BLaER1 treated with 17β-estradiol and CSF1 and Interleukin-3, amounts not matched to agents 10 nM and 100 nM (cell line): ENCODE measurements around the gene DDX11.
"Not testable (repeated sequence)": the region's sequence is repeated elsewhere in the genome, so short reads cannot be mapped to it uniquely, and the experiment has no call there.

ENCODE experiments used
- H3K27ac ChIP-seq, 11 experiments: shearing (Covaris generic); formaldehyde crosslinking; 2 replicates each; pipeline ENCODE4 v1.8.1; 2022
- H3K27me3 ChIP-seq, 11 experiments: shearing (Covaris generic); formaldehyde crosslinking; 2 replicates each; pipeline ENCODE4 v1.8.1; 2022
- H3K36me3 ChIP-seq, 11 experiments: shearing (Covaris generic); formaldehyde crosslinking; 2 replicates each; pipeline ENCODE4 v1.8.1; 2022
- H3K4me1 ChIP-seq, 10 experiments: shearing (Covaris generic); formaldehyde crosslinking; 2 replicates each; pipeline ENCODE4 v1.8.1; 2022
- H3K4me2 ChIP-seq, 11 experiments: shearing (Covaris generic); formaldehyde crosslinking; 2 replicates each; pipeline ENCODE4 v1.8.1; 2022
- H3K4me3 ChIP-seq, 10 experiments: shearing (Covaris generic); formaldehyde crosslinking; 2 replicates each; pipeline ENCODE4 v1.8.1; 2022
- H3K9ac ChIP-seq, 11 experiments: shearing (Covaris generic); formaldehyde crosslinking; 2 replicates each; pipeline ENCODE4 v1.8.1; 2022
- H3K9me3 ChIP-seq, 11 experiments: shearing (Covaris generic); formaldehyde crosslinking; replicated peaks in 1 of 11; 2 replicates each; pipeline ENCODE4 v1.8.1; 2022
- H4K20me1 ChIP-seq, 11 experiments: shearing (Covaris generic); formaldehyde crosslinking; 2 replicates each; pipeline ENCODE4 v1.8.1; 2022
- Cebpa-rat ChIP-seq, 11 experiments: shearing (Covaris generic); IDR thresholded peaks; 2 replicates each; pipeline ENCODE4 v1.8.1; 2022

The DDX11 gene

GRCh38 chr12:31084241-31084640 is 10.6 kb downstream of the DDX11 start:
- not testable (repeated sequence) for H3K4me3 ChIP-seq, H3K27me3 ChIP-seq, H3K9me3 ChIP-seq, H3K27ac ChIP-seq, H3K9ac ChIP-seq, H3K4me2 ChIP-seq
- H3K36me3 ChIP-seq, result peaks cover 33 to 85% (median 59%) of the 10 kb centered on the region in 11 experiments
- peaks cover 13 to 20% (median 16%) of the 10 kb centered on the region in 10 experiments for H3K4me1 ChIP-seq
- peaks cover 0 to 16% (median 0%) of the 10 kb centered on the region in 11 experiments; a peak in 9 of 22 replicates for H4K20me1 ChIP-seq

GRCh38 chr12:31086032-31086431 is 12.4 kb downstream of the DDX11 start:
- not testable (repeated sequence) for H3K9ac ChIP-seq, H3K4me2 ChIP-seq, H3K9me3 ChIP-seq, H3K4me3 ChIP-seq, H3K27ac ChIP-seq, H3K4me1 ChIP-seq, H3K27me3 ChIP-seq
- Histone ChIP-seq H3K36me3 (peaks cover 41 to 96% (median 67%) of the 10 kb centered on the region in 11 experiments), H4K20me1 (peaks cover 0 to 17% (median 0%) of the 10 kb centered on the region in 11 experiments; a peak in 8 of 22 replicates)

- peaks cover 50 to 97% (median 77%) of the 10 kb centered on the region in 11 experiments for H3K36me3 ChIP-seq
Observed at GRCh38 chr12:31087486-31087885, 13.8 kb downstream of the DDX11 start.

GRCh38 chr12:31087956-31088355 is 14.3 kb downstream of the DDX11 start:
- not testable (repeated sequence) for H3K27me3 ChIP-seq, H3K4me3 ChIP-seq, H3K9ac ChIP-seq, H3K9me3 ChIP-seq, H3K27ac ChIP-seq, H3K4me2 ChIP-seq, H3K4me1 ChIP-seq
- H4K20me1 ChIP-seq, result peaks cover 0 to 17% (median 0%) of the 10 kb centered on the region in 11 experiments; a peak in 4 of 22 replicates
- H3K36me3 ChIP-seq, result peaks cover 52 to 96% (median 75%) of the 10 kb centered on the region in 11 experiments

More at GRCh38 chr12:31087486-31087885, 13.8 kb downstream of the DDX11 start:
- H3K27ac ChIP-seq, H3K4me1 ChIP-seq, H3K4me2 ChIP-seq, H3K27me3 ChIP-seq, H3K4me3 ChIP-seq, H3K9ac ChIP-seq, H3K9me3 ChIP-seq: not testable (repeated sequence)
- H4K20me1 ChIP-seq, result peaks cover 0 to 17% (median 0%) of the 10 kb centered on the region in 11 experiments; a peak in 4 of 22 replicates

- H3K36me3 ChIP-seq, result peaks cover 46 to 95% (median 68%) of the 10 kb centered on the region in 11 experiments
- no peak overlapping the region for H3K9ac ChIP-seq
- H3K9me3 ChIP-seq, result no peaks in the 10 kb centered on the region
- peaks cover 0 to 17% (median 0%) of the 10 kb centered on the region in 11 experiments; a peak in 3 of 22 replicates for H4K20me1 ChIP-seq
- H3K4me1 ChIP-seq, result no peaks in the 10 kb centered on the region
- H3K27ac ChIP-seq, result no peak overlapping the region
- H3K4me3 ChIP-seq, result no peak overlapping the region
- H3K27me3 ChIP-seq, result no peaks in the 10 kb centered on the region
- TF ChIP-seq Cebpa-rat (IDR thresholded peaks at IDR 0.05), result no peak
- no peak overlapping the region for H3K4me2 ChIP-seq
Observed at GRCh38 chr12:31089072-31089471, 15.4 kb downstream of the DDX11 start.

- H3K36me3 ChIP-seq, result peaks cover 38 to 95% (median 62%) of the 10 kb centered on the region in 11 experiments
- H3K27ac ChIP-seq, H3K27me3 ChIP-seq, H3K4me3 ChIP-seq, H3K9ac ChIP-seq, H3K4me1 ChIP-seq, H3K9me3 ChIP-seq, H3K4me2 ChIP-seq: not testable (repeated sequence)
- peaks cover 0 to 21% (median 0%) of the 10 kb centered on the region in 11 experiments; a peak in 3 of 22 replicates for H4K20me1 ChIP-seq
Observed at GRCh38 chr12:31091629-31092028, 18.0 kb downstream of the DDX11 start.

- not testable (repeated sequence) for H3K4me3 ChIP-seq, H3K4me1 ChIP-seq, H3K27ac ChIP-seq, H3K9ac ChIP-seq, H3K27me3 ChIP-seq, H3K9me3 ChIP-seq, H3K4me2 ChIP-seq
- H3K36me3 ChIP-seq, result peaks cover 39 to 95% (median 64%) of the 10 kb centered on the region in 11 experiments
- peaks cover 0 to 18% (median 0%) of the 10 kb centered on the region in 11 experiments; a peak in 3 of 22 replicates for H4K20me1 ChIP-seq
Observed at GRCh38 chr12:31092718-31093117, 19.1 kb downstream of the DDX11 start.

- H4K20me1 ChIP-seq, H3K9me3 ChIP-seq, H3K9ac ChIP-seq, H3K4me3 ChIP-seq, H3K4me2 ChIP-seq, H3K4me1 ChIP-seq, H3K27ac ChIP-seq, H3K27me3 ChIP-seq: not testable (repeated sequence)
- peaks cover 27 to 83% (median 48%) of the 10 kb centered on the region in 11 experiments for H3K36me3 ChIP-seq
Observed at GRCh38 chr12:31095080-31095860, 21.6 kb downstream of the DDX11 start.

- not testable (repeated sequence) for H3K27ac ChIP-seq, H3K4me1 ChIP-seq, H3K27me3 ChIP-seq, H3K9me3 ChIP-seq, H3K4me3 ChIP-seq, H3K4me2 ChIP-seq, H3K9ac ChIP-seq
- peaks cover 22 to 83% (median 47%) of the 10 kb centered on the region in 11 experiments for H3K36me3 ChIP-seq
- peaks cover 0 to 15% (median 0%) of the 10 kb centered on the region in 11 experiments; a peak in 2 of 22 replicates for H4K20me1 ChIP-seq
Observed at GRCh38 chr12:31096251-31097065, 22.8 kb downstream of the DDX11 start.

GRCh38 chr12:31097819-31098218 is 24.2 kb downstream of the DDX11 start:
- not testable (repeated sequence) for H3K9me3 ChIP-seq, H3K4me1 ChIP-seq, H3K27me3 ChIP-seq, H3K9ac ChIP-seq, H3K4me3 ChIP-seq, H3K27ac ChIP-seq, H3K4me2 ChIP-seq
- peaks cover 0 to 15% (median 0%) of the 10 kb centered on the region in 11 experiments; a peak in 2 of 22 replicates for H4K20me1 ChIP-seq
- peaks cover 18 to 83% (median 43%) of the 10 kb centered on the region in 11 experiments for H3K36me3 ChIP-seq

GRCh38 chr12:31098363-31098762 is 24.7 kb downstream of the DDX11 start:
- not testable (repeated sequence) for H3K4me2 ChIP-seq, H3K4me1 ChIP-seq, H3K4me3 ChIP-seq, H3K9me3 ChIP-seq, H3K27me3 ChIP-seq, H3K27ac ChIP-seq, H3K9ac ChIP-seq
- peaks cover 18 to 85% (median 44%) of the 10 kb centered on the region in 11 experiments for H3K36me3 ChIP-seq
- H4K20me1 ChIP-seq, result peaks cover 0 to 15% (median 0%) of the 10 kb centered on the region in 11 experiments; a peak in 2 of 22 replicates

- not testable (repeated sequence) for H3K27me3 ChIP-seq, H3K27ac ChIP-seq, H3K9ac ChIP-seq, H3K4me2 ChIP-seq, H3K4me1 ChIP-seq, H3K9me3 ChIP-seq, H3K4me3 ChIP-seq
- peaks cover 0 to 15% (median 0%) of the 10 kb centered on the region in 11 experiments; a peak in 2 of 22 replicates for H4K20me1 ChIP-seq
- H3K36me3 ChIP-seq, result peaks cover 18 to 85% (median 47%) of the 10 kb centered on the region in 11 experiments
Observed at GRCh38 chr12:31098771-31099170, 25.1 kb downstream of the DDX11 start.

- peaks cover 18 to 85% (median 53%) of the 10 kb centered on the region in 11 experiments for H3K36me3 ChIP-seq
- H3K4me1 ChIP-seq, H3K4me3 ChIP-seq, H3K9ac ChIP-seq, H3K27me3 ChIP-seq, H3K4me2 ChIP-seq, H3K27ac ChIP-seq, H3K9me3 ChIP-seq: not testable (repeated sequence)
- peaks cover 0 to 15% (median 0%) of the 10 kb centered on the region in 11 experiments; a peak in 2 of 22 replicates for H4K20me1 ChIP-seq
Observed at GRCh38 chr12:31099434-31099833, 25.8 kb downstream of the DDX11 start.
